CMK (cell line): Measurements from ENCODE around the gene IDUA.
"Not testable (repeated sequence)": the region's sequence is repeated elsewhere in the genome, so short reads cannot be mapped to it uniquely, and the experiment has no call there.

Experiments used
- DNase-seq: peaks from one replicate; pipeline ENCODE4 v3.0.0-alpha.2; 2010; ENCODE audit warnings: low read depth

IDUA gene

DNA sequence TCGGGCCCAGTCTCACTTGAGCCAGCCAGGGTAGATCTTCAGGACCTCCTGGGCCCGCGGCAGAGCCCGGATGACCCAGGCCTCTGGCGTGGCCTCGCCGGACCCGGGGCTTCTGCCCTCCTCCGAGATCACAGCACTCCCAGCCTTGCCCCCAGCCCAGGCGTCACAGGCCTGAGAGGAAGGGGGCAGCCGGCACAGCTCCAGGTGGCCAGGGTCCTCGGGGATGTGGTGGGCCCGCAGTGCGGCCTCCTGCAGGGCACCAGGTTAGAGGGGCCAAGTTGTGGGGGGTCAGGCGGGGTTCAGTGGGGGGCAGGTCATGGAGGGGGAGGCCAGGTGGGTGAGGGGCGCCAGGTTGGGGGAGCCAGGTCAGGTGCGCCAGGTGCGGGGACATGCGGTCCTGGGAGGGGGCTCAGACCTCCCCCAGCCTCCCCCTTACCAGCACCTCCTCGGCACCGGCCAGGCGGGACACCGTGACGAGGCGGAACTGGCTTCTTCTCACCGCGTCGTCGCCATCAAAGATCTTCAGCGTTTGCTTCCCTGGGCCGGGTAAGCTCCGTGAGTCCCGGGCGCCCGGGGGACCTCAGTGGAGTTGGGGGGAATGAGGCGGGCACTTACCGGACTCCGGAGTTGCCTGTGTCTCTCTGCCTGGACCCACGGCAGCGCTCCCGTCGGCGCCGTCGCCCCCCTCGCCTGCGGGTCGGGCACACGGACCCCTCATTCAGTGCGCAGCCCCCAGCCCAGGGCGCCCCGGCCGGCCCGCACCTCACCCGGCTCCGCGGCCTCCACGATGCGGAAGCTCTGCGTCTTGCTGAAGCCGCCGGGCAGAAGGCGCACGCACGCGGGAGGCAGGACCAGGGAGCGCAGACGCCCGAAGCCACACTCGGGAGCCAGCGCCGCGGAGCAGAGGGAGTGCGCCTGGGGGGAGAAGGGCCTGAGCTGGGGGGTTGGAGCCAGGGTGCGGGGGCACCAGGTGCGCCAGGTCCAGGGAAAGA lies 19.4 kb upstream of the IDUA start:
- no peak for DNase-seq

DNA sequence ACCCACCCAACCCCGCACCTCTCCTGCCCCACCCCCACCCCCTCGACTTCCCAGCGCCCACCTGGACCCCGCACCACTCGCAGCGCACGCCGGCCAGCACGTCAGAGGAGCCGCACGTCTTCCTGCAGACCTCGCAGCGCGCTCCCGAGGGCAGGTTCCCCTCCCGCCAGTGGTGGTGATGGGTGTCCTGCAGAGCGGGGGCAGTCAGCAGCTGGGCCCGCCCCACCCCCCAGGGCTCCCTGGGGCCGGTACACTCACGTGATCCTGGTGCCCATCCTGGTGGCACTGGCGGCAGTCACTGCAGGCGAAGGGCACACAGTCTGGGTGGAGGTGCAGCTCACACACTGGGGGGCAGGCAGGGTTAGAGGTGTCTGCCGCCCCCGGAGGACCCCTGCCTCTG lies 18.6 kb upstream of the IDUA start:
- DNase-seq: no peak

DNA sequence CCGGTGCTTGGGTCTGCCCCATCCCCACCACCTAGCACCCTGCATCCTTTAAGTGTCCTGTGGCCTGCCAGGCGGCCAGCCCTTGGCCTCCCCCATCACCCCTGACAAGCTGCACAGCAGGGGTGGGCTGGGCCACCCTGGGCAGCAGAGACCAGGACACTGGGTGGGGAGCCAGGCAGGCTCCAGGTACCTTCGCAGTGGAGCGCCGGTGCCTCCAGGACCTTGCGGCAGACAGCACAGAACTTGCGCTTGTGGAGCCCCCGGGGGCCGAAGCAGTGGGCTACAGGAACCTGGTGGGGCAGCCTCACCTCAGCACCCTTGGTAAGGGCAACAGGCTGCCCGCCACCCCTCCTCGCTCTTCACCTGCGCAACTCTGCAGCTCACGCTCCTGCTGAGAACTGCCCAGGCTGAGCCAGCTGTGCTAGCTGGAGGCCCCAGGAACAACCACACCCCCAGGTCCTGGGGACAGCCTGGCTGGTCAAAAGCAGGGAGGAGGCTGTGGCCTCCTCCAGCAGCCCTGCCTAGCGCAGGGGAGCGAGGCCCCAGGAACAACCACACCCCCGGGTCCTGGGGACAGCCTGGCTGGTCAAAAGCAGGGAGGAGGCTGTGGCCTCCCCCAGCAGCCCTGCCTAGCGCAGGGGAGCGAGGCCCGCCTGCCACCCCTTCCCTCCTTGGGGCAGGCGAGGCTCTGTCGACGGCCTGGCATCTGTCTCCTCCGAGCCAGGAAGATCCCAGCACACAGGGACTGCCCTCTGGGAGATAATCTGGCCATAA lies 18.0 kb upstream of the IDUA start:
- no peak for DNase-seq

DNA sequence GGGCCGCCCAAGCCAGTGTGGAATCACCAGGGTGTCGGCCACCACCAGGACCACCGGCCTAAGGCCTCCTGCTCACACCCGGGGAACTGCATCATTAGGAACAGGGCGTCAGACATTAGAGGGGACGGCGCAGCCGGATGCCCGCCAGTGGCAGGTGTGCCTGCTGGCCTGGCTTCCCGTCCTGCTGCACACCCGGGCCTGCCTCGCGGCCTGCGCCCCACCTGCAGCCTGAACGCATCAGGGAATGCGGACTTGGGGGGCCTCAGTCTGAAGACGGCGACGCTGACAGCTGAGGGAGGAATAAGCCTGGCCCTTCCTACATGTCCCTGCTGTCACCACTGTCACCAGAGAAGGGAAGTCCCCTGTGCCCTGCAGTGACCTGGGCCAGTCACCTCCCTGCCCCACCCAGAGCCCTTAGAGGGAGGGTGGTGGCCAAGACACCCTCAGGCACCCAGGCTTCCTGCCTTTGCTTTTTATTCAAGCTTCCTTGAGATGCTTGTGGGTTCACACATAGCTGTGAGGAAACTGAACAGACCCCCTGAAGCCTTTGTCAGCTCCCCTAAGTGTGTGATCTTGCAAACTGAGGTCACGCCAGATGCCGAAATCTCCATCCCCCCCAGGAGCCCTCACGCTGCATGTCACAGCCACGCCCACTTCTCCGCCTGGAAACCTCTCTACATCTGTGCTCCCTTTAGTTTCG lies 16.6 kb upstream of the IDUA start:
- no peak for DNase-seq

DNA sequence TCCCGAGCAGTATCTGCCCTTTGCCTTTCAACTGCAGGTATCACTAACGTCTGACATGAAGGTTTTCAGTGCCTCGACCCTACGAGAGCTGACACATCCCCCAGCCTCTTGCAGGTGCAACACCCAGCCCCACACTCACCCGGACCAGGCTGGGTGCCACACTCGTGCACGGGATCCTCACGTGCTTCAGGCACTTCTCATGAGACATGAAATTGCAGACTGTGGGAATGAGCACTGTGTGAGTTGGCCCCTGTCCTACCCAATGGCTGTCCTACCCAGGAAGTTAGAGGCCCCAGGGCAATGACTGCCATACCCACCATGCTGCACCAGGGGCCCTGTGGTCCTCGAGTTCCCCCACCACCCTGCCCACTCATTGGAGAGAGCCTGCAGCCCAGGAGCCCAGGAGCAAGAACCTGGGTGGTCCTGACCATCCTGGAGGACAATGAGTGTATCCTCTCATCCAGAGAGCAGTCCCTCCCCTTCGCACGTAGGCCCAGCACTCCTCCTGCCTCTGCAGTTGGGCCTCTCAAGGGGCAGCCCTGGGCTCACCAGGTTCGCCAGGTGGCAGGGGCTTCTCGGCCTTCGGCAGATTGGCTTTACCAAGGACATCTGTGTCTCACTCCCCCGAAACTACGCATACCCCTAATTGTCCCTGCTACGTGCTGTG lies 15.9 kb upstream of the IDUA start:
- DNase-seq: no peak

DNA sequence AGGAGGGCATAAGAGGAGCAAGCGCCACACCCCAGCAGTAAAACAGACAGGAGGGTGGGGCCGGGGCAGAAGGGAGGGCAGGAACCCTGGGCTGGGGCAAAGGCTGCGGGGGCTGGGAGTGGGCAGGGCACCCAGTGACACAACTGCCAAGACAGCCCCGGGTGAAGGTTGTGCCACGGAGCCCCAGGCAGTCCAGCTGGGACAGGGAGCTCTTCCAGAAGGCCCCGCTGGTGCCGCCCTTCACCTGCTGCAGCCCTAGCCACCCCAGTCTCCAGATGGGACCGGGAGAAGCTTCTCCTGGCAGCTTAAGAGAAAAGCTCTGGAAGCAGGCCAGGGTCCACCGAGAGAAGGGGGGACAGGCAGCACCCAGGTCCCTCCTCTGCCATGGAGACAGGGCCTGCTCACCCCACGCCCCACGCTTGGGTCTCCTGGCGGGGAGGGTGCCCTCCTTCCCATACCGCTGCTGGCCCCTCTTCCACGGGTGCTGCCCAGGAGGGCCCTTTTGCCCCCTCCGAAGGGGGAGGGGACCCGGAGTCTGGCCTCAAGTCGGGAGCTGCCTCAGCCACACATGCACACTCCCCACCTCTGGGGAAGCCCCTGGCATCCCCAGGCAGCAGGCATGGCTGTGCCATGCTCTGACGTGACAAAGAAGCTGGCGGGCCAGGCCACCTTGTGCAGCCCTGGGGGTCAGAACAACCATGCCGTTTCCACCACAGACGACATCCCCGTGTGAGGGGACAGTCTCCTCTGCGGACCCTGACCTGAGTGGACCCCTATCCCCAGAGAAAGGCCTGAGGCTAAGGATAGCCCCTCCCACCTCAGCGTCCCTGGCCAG lies 15.0 kb upstream of the IDUA start:
- DNase-seq: no peak

DNA sequence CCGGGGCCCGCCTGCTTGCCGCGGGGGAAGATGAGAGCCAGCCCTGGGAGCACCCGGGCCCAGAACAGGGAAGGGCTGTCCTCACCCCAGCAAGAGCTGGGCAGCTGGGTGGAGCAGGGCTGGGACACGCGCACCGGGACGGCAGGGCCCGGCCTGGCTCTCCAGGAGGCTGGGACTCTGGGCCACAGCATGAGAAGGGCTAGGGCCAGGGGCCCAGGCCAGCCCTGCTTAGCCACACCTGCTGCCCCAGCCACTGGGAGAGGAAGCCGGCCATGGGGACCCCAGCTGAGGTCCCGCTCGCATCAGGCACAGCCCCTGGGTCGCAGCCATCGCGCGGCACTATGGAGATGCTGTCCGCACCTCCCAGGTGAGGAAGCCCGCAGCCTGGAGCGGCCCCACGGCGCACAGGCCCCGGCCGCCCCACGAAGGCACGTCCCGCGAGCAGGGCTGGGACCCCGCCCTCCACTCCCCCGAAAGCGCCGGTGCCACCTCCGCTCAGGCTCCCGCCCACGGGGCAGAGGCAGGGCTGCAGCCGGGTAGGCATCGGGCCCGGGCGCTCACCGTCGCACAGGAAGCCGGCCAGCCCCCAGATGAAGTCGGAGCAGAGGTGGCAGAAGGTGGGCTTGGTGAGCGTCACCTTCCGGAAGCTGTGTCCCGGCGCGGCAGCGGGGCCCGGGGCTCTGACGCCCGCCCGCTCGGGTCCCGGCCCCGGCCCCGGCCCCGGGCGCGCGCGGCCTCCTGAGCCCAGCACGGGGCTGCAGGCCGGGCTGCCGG lies 14.0 kb upstream of the IDUA start:
- no peak for DNase-seq

DNA sequence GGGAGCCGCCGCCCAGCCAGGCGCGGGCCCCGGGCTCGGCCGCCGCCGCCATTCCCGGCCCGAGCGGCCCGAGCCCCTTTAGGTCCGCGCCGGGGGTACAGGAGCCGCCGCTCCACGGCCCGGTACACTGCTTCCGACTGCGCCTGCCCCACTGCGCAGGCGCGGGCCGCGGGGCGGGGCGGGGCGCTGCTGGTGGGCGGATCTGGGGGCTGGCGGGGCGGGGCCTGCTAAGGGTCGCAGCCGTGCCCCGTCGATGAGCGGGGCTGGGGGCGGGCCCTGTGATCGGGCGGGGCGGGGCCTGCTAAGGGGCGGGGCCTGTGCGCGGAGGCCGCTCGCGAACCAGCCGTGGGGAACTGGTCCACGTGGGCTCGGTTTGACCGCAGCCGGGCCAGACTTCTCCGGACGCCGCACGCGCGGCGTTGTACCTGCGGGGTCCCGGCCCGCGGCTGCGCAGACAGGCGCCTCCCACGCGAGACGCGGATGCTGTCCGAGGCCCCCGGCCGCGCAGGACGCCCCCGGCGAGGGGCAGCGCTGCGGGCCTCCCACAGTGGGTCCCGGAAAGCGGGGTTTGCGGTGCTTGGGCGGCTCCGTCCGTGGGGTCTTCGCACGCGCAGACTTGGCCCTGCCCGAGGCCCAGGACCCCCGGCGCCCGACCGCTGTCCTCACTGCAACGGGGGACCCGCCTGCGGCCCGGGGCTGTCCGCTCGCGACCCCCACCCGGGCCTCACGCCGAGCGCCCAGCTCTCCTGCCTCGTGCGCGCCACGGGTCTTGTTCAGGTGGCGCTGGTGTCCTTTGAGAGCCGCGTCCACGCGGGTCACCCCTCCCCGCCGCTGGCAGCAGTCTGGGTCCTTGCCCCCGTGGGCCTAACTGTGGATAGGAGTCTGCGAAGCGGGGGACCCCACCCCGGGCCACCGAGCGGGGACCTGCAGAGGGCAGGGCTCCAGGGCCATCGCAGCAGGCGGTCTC lies 13.1 kb upstream of the IDUA start, which contains the start of gene DGKQ:
DGKQ (minus strand) TSS at position 139 of the 967 bp plus-strand sequence; CDS start at position 52, 87 bp downstream.
- peak; percentile 76 for DNase-seq

DNA sequence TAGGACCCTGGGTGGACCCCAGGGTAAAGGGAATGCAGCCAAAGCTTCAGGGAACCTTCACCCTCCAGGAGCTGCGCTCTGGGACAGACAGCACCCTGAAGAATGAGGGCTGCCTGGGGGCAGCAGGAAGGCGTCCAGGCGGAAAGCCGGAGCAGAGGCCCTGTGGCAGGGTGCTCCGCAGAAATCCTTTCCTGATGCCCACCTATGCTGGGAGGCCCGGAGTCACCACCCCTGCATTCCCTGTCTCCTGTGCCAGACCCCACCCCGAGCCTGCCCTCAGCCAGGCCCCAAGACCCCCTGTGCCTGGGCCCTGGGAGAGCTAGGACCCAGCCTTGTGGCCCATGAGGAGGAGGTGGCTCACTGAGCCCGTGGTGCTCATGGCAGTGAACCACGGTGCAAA lies 12.2 kb upstream of the IDUA start:
- DNase-seq: no peak

DNA sequence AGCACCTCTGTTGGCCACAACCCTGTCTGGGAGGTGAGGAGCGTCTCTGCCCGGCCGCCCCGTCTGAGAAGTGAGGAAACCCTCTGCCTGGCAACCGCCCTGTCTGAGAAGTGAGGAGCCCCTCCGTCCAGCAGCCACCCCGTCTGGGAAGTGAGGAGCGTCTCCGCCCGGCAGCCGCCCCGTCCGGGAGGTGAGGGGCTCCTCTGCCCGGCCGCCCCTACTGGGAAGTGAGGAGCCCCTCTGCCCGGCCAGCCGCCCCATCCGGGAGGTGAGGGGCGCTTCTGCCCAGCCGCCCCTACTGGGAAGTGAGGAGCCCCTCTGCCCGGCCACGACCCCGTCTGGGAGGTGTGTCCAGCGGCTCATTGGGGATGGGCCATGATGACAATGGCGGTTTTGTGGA lies 10.8 kb upstream of the IDUA start:
- DNase-seq: not testable (repeated sequence)

DNA sequence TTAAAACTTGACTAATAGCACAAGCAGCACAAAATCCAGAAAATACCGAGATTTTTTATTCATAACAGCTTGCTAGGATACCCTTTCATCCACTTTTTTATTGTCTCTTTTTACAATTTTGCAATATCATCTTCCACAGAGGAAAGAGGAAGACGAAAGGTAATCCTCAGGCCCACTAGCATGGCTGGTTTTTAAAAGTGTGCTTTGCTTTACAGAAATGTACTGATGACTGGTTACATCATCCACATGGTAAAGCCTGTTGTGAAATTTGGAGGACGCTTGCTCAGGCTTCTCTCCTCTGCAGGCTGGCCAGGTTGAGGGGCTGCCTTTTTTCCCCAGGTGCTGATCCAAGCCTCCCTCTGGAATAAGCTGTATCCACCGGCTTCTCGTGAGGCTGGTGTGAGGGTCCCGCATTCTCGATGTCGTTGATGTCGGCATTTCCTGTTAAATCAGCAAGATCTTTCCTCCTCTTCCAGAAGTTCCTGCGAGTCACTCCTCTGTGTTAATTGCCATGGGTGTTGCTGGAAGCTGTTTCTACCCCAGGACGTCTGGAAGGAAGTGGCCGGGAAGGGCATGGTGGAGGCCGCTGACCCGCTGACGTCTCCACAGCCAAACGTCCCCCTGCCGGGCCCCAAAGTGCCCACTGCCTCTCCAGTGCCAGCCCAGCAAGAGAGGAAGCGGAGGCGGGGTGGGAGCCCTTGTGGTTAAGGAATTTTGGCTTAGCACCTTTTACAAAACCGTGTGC lies 7.7 kb upstream of the IDUA start:
- no peak for DNase-seq

DNA sequence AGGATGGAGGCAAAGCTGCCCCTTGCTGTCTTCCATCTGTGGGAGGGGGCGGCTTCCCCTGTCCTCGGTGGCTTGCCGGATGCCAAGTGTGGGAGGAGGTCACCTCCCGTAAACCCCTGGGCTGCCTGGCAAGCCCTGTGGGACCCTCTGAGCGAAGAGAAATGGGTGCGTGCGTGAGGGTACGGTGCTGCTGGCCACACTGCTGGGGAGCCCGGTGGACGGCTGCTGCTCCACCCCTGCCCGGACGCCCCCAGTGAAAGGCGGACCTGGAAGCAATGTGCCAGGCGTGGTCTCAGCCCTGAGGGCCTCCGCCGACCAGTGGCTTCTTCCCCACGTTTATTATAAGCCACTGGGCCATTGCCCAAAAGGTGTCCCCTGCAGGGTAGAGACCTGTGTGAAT lies 4.6 kb upstream of the IDUA start:
- no peak for DNase-seq

DNA sequence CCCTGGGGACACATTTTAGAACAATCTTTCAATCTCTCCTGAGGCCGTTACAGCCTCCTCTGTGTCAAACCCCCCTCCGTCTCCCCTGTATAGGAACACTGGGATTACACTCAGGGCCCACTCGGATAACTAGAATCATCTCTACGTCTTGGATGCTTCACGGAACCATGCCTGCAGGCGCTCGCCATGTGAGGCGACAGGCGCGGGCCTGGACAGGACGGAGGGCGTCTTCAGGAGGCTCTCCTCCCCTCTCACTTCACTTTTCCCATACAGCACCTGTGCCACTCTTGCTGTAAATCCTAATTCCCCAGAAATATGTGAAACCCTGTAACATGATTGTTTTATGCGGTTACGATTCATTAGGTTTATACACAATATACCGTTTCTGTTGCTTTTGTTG lies 4.0 kb upstream of the IDUA start:
- no peak for DNase-seq

DNA sequence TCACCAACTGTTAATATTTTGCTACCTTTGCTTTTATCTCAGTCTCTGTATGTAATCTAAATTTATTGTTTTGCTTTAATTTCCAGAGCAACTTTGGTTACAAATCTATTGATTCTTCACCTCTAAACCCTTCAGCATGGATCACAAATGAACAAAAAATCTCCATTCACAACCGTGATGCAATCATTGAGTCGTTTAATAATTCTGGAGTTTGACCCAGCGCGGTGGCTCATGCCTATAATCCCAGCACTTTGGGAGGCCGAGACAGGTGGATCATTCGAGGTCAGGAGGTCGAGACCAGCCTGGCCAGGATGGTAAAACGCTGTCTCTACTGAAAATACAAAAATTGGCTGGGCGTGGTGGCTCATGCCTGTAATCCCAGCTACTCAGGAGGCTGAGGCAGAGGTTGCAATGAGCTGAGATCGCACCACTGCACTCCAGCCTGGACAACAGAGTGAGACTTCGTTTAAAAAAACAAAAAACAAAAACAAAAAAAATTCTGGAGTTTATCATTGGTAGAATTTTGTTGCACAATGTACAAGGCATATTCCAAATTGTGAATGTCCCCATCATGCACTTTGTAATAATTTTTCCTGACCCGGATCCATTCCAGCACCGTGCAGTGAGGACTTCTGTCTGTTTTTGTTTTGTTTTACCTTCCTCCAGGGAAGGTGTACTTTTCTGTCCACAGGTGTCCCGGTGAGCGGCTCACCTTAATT lies 2.3 kb upstream of the IDUA start:
- no peak for DNase-seq

DNA sequence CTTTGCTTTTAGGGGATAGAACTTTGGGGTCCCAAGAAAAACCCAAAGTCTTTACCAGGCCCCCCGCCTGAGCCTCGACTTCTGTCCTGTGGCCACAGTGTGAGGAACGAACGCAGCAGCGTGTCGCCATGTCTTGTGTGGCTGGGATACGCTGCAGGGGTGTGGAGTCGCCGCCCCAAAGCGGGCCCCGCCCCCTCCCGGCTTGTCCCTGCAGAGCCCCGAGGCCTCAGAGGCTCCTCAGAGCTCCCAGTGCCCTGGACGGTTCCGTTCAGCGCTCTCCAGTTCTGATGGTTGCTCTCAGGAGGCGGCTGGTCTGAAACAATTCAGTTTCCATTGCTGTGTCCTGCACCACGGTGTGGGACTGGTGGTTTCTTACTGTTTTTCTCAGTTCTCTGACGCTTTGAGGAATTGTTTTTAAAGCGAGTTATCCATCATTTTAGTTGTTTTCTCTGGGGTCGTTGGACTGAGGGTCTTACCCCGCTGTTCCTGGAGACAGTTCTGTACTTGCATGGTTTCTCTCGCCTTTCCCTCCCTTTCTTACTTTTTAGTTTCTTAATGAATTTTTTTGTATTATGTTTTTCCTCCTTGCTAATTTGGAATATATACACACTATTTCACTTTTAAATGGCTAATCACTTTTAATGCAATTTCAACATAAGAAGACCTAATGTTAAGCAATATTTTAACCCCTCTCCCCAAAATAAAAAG lies 1.6 kb upstream of the IDUA start:
- no peak for DNase-seq

DNA sequence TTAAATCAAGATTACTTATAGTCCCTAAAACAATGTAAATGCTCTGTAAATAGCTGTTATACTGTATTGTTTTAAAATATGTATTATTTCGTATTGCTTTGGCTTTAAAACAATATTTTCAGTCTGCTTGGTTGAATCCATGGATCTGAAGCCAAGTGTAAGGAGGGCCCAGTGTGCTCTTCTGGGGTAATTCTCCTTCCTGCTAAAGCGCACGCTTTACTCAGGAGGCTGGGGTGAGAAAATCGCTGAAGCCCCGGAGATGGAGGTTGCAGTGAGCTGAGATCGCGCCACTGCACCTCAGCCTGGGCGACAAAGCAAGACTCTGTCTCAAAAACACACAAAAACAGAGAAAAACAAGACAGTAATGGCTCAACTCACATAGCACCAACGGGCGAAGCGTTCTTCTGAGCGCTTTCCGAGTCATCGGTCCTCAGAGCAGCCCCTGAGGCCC lies 391 bp upstream of the IDUA start:
- no peak for DNase-seq
